HCT116 (cell line): Measurements from ENCODE around the gene SH3GL1. TPM values are rescaled to one million over a fixed set of nuclear protein-coding genes. Genes with fewer than 3 reads are reported as not detected.

ENCODE experiments used
- ATAC-seq: fragments of 200-7000 bp; cut with Tn5 transposase; 2 replicates; pipeline ENCODE4 v1.9.1; 2020; ENCODE audit warnings: mild to moderate bottlenecking, moderate library complexity
- BruUV-seq: library from RNA; stranded (reverse); fragments of 400-500 nt; replicated peaks from 2 replicates; lab custom pipeline; 2021; lab: Mats Ljungman, UMichigan
- CTCF ChIA-PET: fragments of 300-600 bp; sonication (Branson Sonifier 250); formaldehyde crosslinking; loops from one replicate; lab custom pipeline; 2021; ENCODE audit warnings: antibody characterized with exemption; lab: Charles Lee
- POLR2A ChIA-PET: fragments of 300-600, 350-600 bp; sonication (Branson Sonifier 250); formaldehyde crosslinking; loops from one replicate; lab custom pipeline; 2021; ENCODE audit warnings: antibody characterized with exemption; lab: Charles Lee
- RAD21 ChIA-PET, 2 experiments: fragments of 300-600 bp; sonication (Branson Sonifier 250); formaldehyde crosslinking; loops; one replicate each; lab custom pipeline; 2023; ENCODE audit warnings: low total read pairs in 2 of 2; ENCODE audit not compliant: uncharacterized antibody in 2 of 2, unreplicated experiment in 2 of 2, low non-redundant PET in 1 of 2; lab: Charles Lee
- DNase-seq: peaks from one replicate; pipeline ENCODE4 v3.0.0-alpha.2; 2010; ENCODE audit warnings: low read depth, low spot score
- H2AFZ ChIP-seq: fragments of 200-600 bp; shearing (Covaris generic), sonication (generic); 2 replicates; pipeline ENCODE4 v1.6.1; 2017; ENCODE audit warnings: low read depth, mixed run types, mixed read lengths, antibody characterized with exemption, low read length; ENCODE audit not compliant: poor library complexity, severe bottlenecking
- H3K27ac ChIP-seq: 2 replicates; pipeline ENCODE4 v1.5.1; 2012; ENCODE audit warnings: low read depth, low read length
- H3K27me3 ChIP-seq: fragments of 200-600 bp; sonication (generic); 2 replicates; pipeline ENCODE4 v1.6.1; 2016; ENCODE audit warnings: mixed run types, low read length, mixed read lengths; ENCODE audit not compliant: insufficient read depth
- H3K36me3 ChIP-seq, 2 experiments: fragments of 200-500 bp in 1 of 2; fragments of 200-600 bp in 1 of 2; sonication (Bioruptor generic) in 1 of 2; sonication (generic) in 1 of 2; 2 replicates each; pipeline versions ENCODE4 v1.5.1 to v1.6.1; 2014 to 2016; ENCODE audit warnings: low read length in 2 of 2, inconsistent platforms in 1 of 2, mixed read lengths in 1 of 2, mixed run types in 1 of 2; ENCODE audit not compliant: insufficient read depth in 2 of 2, control insufficient read depth in 1 of 2
- H3K4me1 ChIP-seq, 2 experiments: fragments of 200-600 bp in 1 of 2; sonication (generic) in 1 of 2; 2 replicates each; pipeline versions ENCODE4 v1.5.1 to v1.6.1; 2012 to 2017; ENCODE audit warnings: low read length in 2 of 2, inconsistent platforms in 1 of 2, mild to moderate bottlenecking in 1 of 2, mixed read lengths in 1 of 2, mixed run types in 1 of 2, moderate library complexity in 1 of 2; ENCODE audit not compliant: insufficient read depth in 2 of 2, control insufficient read depth in 1 of 2
- H3K4me2 ChIP-seq: fragments of 200-600 bp; sonication (generic); 2 replicates; pipeline ENCODE4 v1.6.1; 2017; ENCODE audit warnings: mixed run types, low read length, mixed read lengths
- H3K4me3 ChIP-seq, 2 experiments: fragments of 200-600 bp in 1 of 2; sonication (generic) in 1 of 2; replicated peaks in 1 of 2; 2 replicates each; pipeline ENCODE4 v1.5.1; 2011 to 2016; ENCODE audit warnings: low read length in 2 of 2, control low read depth in 1 of 2, low read depth in 1 of 2, mild to moderate bottlenecking in 1 of 2, mixed read lengths in 1 of 2, mixed run types in 1 of 2
- H3K79me2 ChIP-seq: fragments of 200-600 bp; sonication (generic); 2 replicates; pipeline ENCODE4 v1.6.1; 2017; ENCODE audit warnings: mild to moderate bottlenecking, mixed run types, low read length, moderate library complexity, mixed read lengths; ENCODE audit not compliant: insufficient read depth
- H3K9ac ChIP-seq: fragments of 200-600 bp; sonication (generic); 2 replicates; pipeline ENCODE4 v1.6.1; 2016; ENCODE audit warnings: low read length, mixed read lengths
- H3K9me2 ChIP-seq: fragments of 200-600 bp; sonication (generic), shearing (Covaris generic); 2 replicates; pipeline ENCODE4 v1.6.1; 2017; ENCODE audit warnings: mixed run types, mild to moderate bottlenecking, moderate library complexity; ENCODE audit not compliant: insufficient read depth
- H3K9me3 ChIP-seq, 2 experiments: fragments of 200-500 bp in 1 of 2; fragments of 200-600 bp in 1 of 2; sonication (Bioruptor generic) in 1 of 2; sonication (generic) in 1 of 2; 2 replicates each; pipeline ENCODE4 v1.6.1; 2014 to 2017; ENCODE audit warnings: low read length in 2 of 2, mixed read lengths in 2 of 2, inconsistent platforms in 1 of 2, low read depth in 1 of 2, mild to moderate bottlenecking in 1 of 2, mixed run types in 1 of 2, moderate library complexity in 1 of 2; ENCODE audit not compliant: control insufficient read depth in 1 of 2, insufficient read depth in 1 of 2
- H4K20me1 ChIP-seq: fragments of 200-600 bp; sonication (generic), shearing (Covaris generic); 2 replicates; pipeline ENCODE4 v1.6.1; 2017; ENCODE audit warnings: mixed run types, mild to moderate bottlenecking, moderate library complexity; ENCODE audit not compliant: insufficient read depth
- CBX3 ChIP-seq: IDR thresholded peaks from 2 replicates; pipeline ENCODE4 v1.6.1; 2012; ENCODE audit warnings: low read depth
- CEBPB ChIP-seq: IDR thresholded peaks from 2 replicates; pipeline ENCODE4 v1.6.1; 2012; ENCODE audit warnings: low read depth
- CTCF ChIP-seq, 3 experiments: fragments of 200-600 bp in 1 of 3; sonication (generic) in 1 of 3; IDR thresholded peaks in 2 of 3; conservative IDR thresholded peaks in 1 of 3; 2 replicates each; pipeline ENCODE4 v1.5.1; 2012 to 2017; ENCODE audit warnings: low read depth in 2 of 3, low read length in 2 of 3, antibody characterized with exemption in 1 of 3, borderline replicate concordance in 1 of 3, control low read depth in 1 of 3, mild to moderate bottlenecking in 1 of 3, mixed read lengths in 1 of 3, mixed run types in 1 of 3, moderate library complexity in 1 of 3; ENCODE audit not compliant: insufficient read depth in 1 of 3
- EGR1 ChIP-seq: IDR thresholded peaks from 2 replicates; pipeline ENCODE4 v1.6.1; 2012; ENCODE audit warnings: low read depth
- ELF1 ChIP-seq: IDR thresholded peaks from 2 replicates; pipeline ENCODE4 v1.6.1; 2012; ENCODE audit warnings: low read depth, borderline replicate concordance
- EZH2 ChIP-seq: fragments of 200-600 bp; sonication (generic); IDR thresholded peaks from 2 replicates; pipeline ENCODE4 v1.6.1; 2017; ENCODE audit warnings: antibody characterized with exemption, mixed run types
- EZH2phosphoT487 ChIP-seq: fragments of 200-600 bp; IDR thresholded peaks from 2 replicates; pipeline ENCODE4 v1.6.1; 2018; ENCODE audit warnings: antibody characterized with exemption, borderline replicate concordance
- FOSL1 ChIP-seq: IDR thresholded peaks from 2 replicates; pipeline ENCODE4 v1.6.1; 2012; ENCODE audit warnings: low read depth
- JUND ChIP-seq: IDR thresholded peaks from 2 replicates; pipeline ENCODE4 v1.6.1; 2012
- MAX ChIP-seq: IDR thresholded peaks from 2 replicates; pipeline ENCODE4 v1.6.1; 2012
- POLR2A ChIP-seq: IDR thresholded peaks from 2 replicates; pipeline ENCODE4 v1.7.0; 2011; ENCODE audit warnings: borderline replicate concordance; ENCODE audit not compliant: insufficient read depth, insufficient read length; ENCODE audit errors: extremely low read depth
- RAD21 ChIP-seq: IDR thresholded peaks from 2 replicates; pipeline ENCODE4 v1.6.1; 2012; ENCODE audit warnings: low read depth, mild to moderate bottlenecking
- SP1 ChIP-seq: IDR thresholded peaks from 2 replicates; pipeline ENCODE4 v1.6.1; 2012; ENCODE audit warnings: low read depth
- SRF ChIP-seq: IDR thresholded peaks from 2 replicates; pipeline ENCODE4 v1.6.1; 2012; ENCODE audit warnings: low read depth
- ZBTB33 ChIP-seq: IDR thresholded peaks from 2 replicates; pipeline ENCODE4 v1.6.1; 2011; ENCODE audit warnings: mild to moderate bottlenecking, low read length, moderate library complexity; ENCODE audit not compliant: insufficient replicate concordance; ENCODE audit errors: extremely low read depth
- ZFX ChIP-seq: fragments of 450-650 bp; IDR thresholded peaks from 2 replicates; pipeline ENCODE4 v1.6.1; 2017
- ZNF274 ChIP-seq: fragments of 200-500 bp; sonication (Bioruptor generic); IDR thresholded peaks from 2 replicates; pipeline ENCODE4 v1.6.1; 2014; ENCODE audit warnings: mild to moderate bottlenecking, low read depth, low read length, inconsistent platforms
- intact Hi-C: fragments of 100-400 bp; cut with micrococcal nuclease; formaldehyde crosslinking; loops from 2 replicates; pipeline ENCODE4 v1.10.0; 2022
- total RNA-seq: library from RNA; stranded (reverse); gene quantifications from one replicate; pipeline ENCODE4 v1.2.1, GENCODE V29; 2021; ENCODE audit not compliant: unreplicated experiment

Gene SH3GL1
- total RNA-seq, 1 experiment from 2014 or later, result 86.0 TPM

GRCh38 chr19:4373601-4374497 is 26.5 kb downstream of the SH3GL1 start (continued):
- no peak for TF ChIP-seq EZH2
- TF ChIP-seq ZNF274, result no peak

- Histone ChIP-seq H3K4me1 (peaks cover 47 to 73% of the 10 kb centered on the region in 2 experiments), H4K20me1 (peaks cover 3% of the 10 kb centered on the region; the same call in 1 of the 2 replicates), H3K4me2 (no peak overlapping the region), H3K9me2 (no peaks in the 10 kb centered on the region), H2AFZ (no peak overlapping the region), H3K79me2 (peaks cover 92% of the 10 kb centered on the region), H3K27ac (no peak overlapping the region; the same call in 1 of the 2 replicates), H3K9ac (0 out of 2 replicates have a peak overlapping the region, but pooled peaks have one; percentile 77), H3K27me3 (no peaks in the 10 kb centered on the region), H3K4me3 (no peak overlapping the region), H3K9me3 (no peaks in the 10 kb centered on the region), H3K36me3 (no peaks in the 10 kb centered on the region)
- DNase-seq (no peak), ATAC-seq (no peak)
- BruUV-seq, result no TSS peak
- intact Hi-C loops, result no loop called here
- no peak for TF ChIP-seq ZBTB33
- no peak for TF ChIP-seq EZH2phosphoT487
- no peak for TF ChIP-seq POLR2A
- no peak for TF ChIP-seq RAD21
- no peak for TF ChIP-seq CTCF (IDR thresholded peaks at IDR 0.05 in 2 of 3, conservative IDR thresholded peaks at IDR 0.05 in 1 of 3; ENCODE audit: borderline replicate concordance in 1 of 3, insufficient read depth in 1 of 3, low read depth in 2 of 3, low read length in 2 of 3)
- no peak for TF ChIP-seq MAX
- no peak for TF ChIP-seq ZFX
- TF ChIP-seq SRF, result no peak
- no peak for TF ChIP-seq CBX3
- no peak for TF ChIP-seq FOSL1
- TF ChIP-seq JUND, result no peak
- no peak for TF ChIP-seq EGR1
- no peak for TF ChIP-seq CEBPB
- TF ChIP-seq ELF1, result no peak
- no peak for TF ChIP-seq EZH2
- no peak for TF ChIP-seq SP1
- ChIA-PET POLR2A (no interaction called here), CTCF (no interaction called here), RAD21 (no interaction called here)
These were observed 27.4 kb downstream of the SH3GL1 start for GRCh38 chr19:4373013-4373367.
